Measurements from ENCODE around the gene HSP90AA1. TPM values are rescaled to one million over a fixed set of nuclear protein-coding genes. Genes with fewer than 3 reads are reported as not detected.

The HSP90AA1 gene
- total and polyA plus RNA-seq, 3 donors from 2014 or later, result 385 to 638 (median 519) TPM

GRCh38 chr14:102126807-102127455 lies 40.1 kb upstream of the HSP90AA1 start:
- H3K36me3 ChIP-seq (ENCODE audit: low read depth, missing control alignments), result no peaks in the 10 kb centered on the region
- peak overlapping the region; percentile 69 to 89 for H3K27ac ChIP-seq
- TF ChIP-seq CTCF (IDR thresholded peaks at IDR 0.05) (no peak), POLR2A (IDR thresholded peaks at IDR 0.05) (no peak)
- H3K27me3 ChIP-seq, result no peaks in the 10 kb centered on the region
- peak overlapping the region in 1 of 2 donors; percentile 26 for H3K4me3 ChIP-seq
- 39 to 48% methylated on average over 5 of the region's 5 CpGs for WGBS, 2 donors
- H3K9me3 ChIP-seq, result no peaks in the 10 kb centered on the region
- peaks cover 19% of the 10 kb centered on the region for H3K4me1 ChIP-seq
- intact Hi-C loops (cut with DNase I; ENCODE audit: low total_unique reads), result no loop called here
- DNase-seq, result no peak

- peak overlapping the region in 1 of 2 donors; percentile 69 for H3K27ac ChIP-seq
- H3K36me3 ChIP-seq (ENCODE audit: low read depth, missing control alignments), result no peaks in the 10 kb centered on the region
- 79 to 88% methylated on average over 5 of the region's 5 CpGs for WGBS, 2 donors
- intact Hi-C loops (cut with DNase I; ENCODE audit: low total_unique reads), result no loop called here
- no peak for DNase-seq
- H3K4me1 ChIP-seq, result peaks cover 19% of the 10 kb centered on the region
- TF ChIP-seq CTCF (IDR thresholded peaks at IDR 0.05), result no peak
- H3K27me3 ChIP-seq, result no peaks in the 10 kb centered on the region
- H3K9me3 ChIP-seq, result no peaks in the 10 kb centered on the region
- no peak overlapping the region for H3K4me3 ChIP-seq
Observed at GRCh38 chr14:102125546-102125945, 38.7 kb upstream of the HSP90AA1 start.

GRCh38 chr14:102124419-102124818 lies 37.6 kb upstream of the HSP90AA1 start:
- no peak overlapping the region for H3K27ac ChIP-seq
- no peak for TF ChIP-seq CTCF (IDR thresholded peaks at IDR 0.05)
- no peak for TF ChIP-seq POLR2A (IDR thresholded peaks at IDR 0.05)
- no peaks in the 10 kb centered on the region for H3K36me3 ChIP-seq (ENCODE audit: low read depth, missing control alignments)
- no peaks in the 10 kb centered on the region for H3K27me3 ChIP-seq
- H3K9me3 ChIP-seq, result no peaks in the 10 kb centered on the region
- intact Hi-C loops (cut with DNase I; ENCODE audit: low total_unique reads), result no loop called here
- H3K4me3 ChIP-seq, result no peak overlapping the region
- DNase-seq, result no peak
- peaks cover 19% of the 10 kb centered on the region for H3K4me1 ChIP-seq

- H3K4me1 ChIP-seq, result peaks cover 4% of the 10 kb centered on the region
- H3K27me3 ChIP-seq, result no peaks in the 10 kb centered on the region
- no peaks in the 10 kb centered on the region for H3K9me3 ChIP-seq
- no peaks in the 10 kb centered on the region for H3K36me3 ChIP-seq (ENCODE audit: low read depth, missing control alignments)
- TF ChIP-seq POLR2A (IDR thresholded peaks at IDR 0.05) (no peak), CTCF (IDR thresholded peaks at IDR 0.05) (no peak)
- 84 to 90% methylated on average over 1 of the region's 1 CpG for WGBS, 2 donors
- no peak overlapping the region for H3K27ac ChIP-seq
- H3K4me3 ChIP-seq, result no peak overlapping the region
- DNase-seq, result no peak
- intact Hi-C loops (cut with DNase I; ENCODE audit: low total_unique reads), result no loop called here
Observed at GRCh38 chr14:102121567-102121966, 34.7 kb upstream of the HSP90AA1 start.

- H3K27ac ChIP-seq, result no peak overlapping the region
- H3K4me1 ChIP-seq, result peaks cover 4% of the 10 kb centered on the region
- H3K4me3 ChIP-seq, result no peak overlapping the region
- no peak for TF ChIP-seq POLR2A (IDR thresholded peaks at IDR 0.05)
- TF ChIP-seq CTCF (IDR thresholded peaks at IDR 0.05), result no peak
- intact Hi-C loops (cut with DNase I; ENCODE audit: low total_unique reads), result no loop called here
- 92 to 96% methylated on average over 1 of the region's 1 CpG for WGBS, 2 donors
- H3K36me3 ChIP-seq (ENCODE audit: low read depth, missing control alignments), result no peaks in the 10 kb centered on the region
- H3K9me3 ChIP-seq, result no peaks in the 10 kb centered on the region
- no peak for DNase-seq
- H3K27me3 ChIP-seq, result no peaks in the 10 kb centered on the region
Observed at GRCh38 chr14:102120888-102121287, 34.0 kb upstream of the HSP90AA1 start.
